H1 (cell line): Measurements from ENCODE around the gene L2HGDH. TPM values are rescaled to one million over a fixed set of nuclear protein-coding genes. Genes with fewer than 3 reads are reported as not detected.

ENCODE experiments used
- NRF1 ChIP-seq: IDR thresholded peaks from 2 replicates; pipeline ENCODE4 v1.6.1; 2011; ENCODE audit warnings: mild to moderate bottlenecking, low read depth, low read length, improper control_type of control experiment
- POLR2AphosphoS5 ChIP-seq: IDR thresholded peaks from 2 replicates; pipeline ENCODE4 v1.6.1; 2011; ENCODE audit warnings: low read depth, low read length
- POU5F1 ChIP-seq: IDR thresholded peaks from 2 replicates; pipeline ENCODE4 v1.6.1; 2011; ENCODE audit warnings: low read depth, mild to moderate bottlenecking, low read length, moderate library complexity
- polyA plus RNA-seq, 7 experiments: library from polyadenylated mRNA; depleted of rRNA in 3 of 7; stranded (reverse) in 5 of 7; unstranded in 2 of 7; fragments of >200 nt in 5 of 7; fragments of 200-250 nt in 2 of 7; gene quantifications; 1 replicate in 5 of 7; 2 replicates in 1 of 7; 4 replicates in 1 of 7; pipeline versions ENCODE4 v1.2.1 to v1.2.3, GENCODE V29; 2011 to 2013; ENCODE audit warnings: missing spikeins in 2 of 7, mixed read lengths in 2 of 7
- total RNA-seq: library from RNA; stranded (reverse); fragmentation: NEBNext Ultra II Directional; extraction: Animal tissue kit (Norgen Biotek cat#: 25700); gene quantifications from 2 replicates; pipeline ENCODE4 v1.2.1, GENCODE V29; 2021

Gene L2HGDH
- total and polyA plus RNA-seq, 2 of the 8 experiments (the other 6 are each of a cell fraction or from before 2014, with no cell fraction given): 12.2 to 28.6 TPM

DNA sequence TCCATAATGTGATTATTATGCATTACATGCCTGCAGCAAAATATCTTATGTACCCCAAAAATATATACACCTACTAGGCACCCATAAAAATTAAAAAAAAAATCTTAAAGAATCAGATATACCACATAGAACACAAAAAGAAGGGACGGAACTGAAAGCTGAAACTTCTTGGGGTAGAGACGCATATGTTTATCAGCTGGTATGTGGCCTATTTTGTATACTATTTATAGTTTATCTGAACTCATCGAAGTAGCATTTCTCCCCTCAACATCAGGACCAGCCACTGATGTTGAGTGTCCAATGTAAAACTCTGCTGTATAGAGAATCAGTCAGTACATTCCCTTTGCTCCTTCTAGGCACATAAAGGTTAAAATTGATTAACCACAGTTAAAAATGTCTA lies 57.8 kb downstream of the L2HGDH start (continued):
- TF ChIP-seq POU5F1: no peak
- TF ChIP-seq NRF1: no peak
- no peak for TF ChIP-seq POLR2AphosphoS5
